ENCODE data around the gene CELA3A. TPM values are rescaled to one million over a fixed set of nuclear protein-coding genes. Genes with fewer than 3 reads are reported as not detected.

Gene CELA3A
- total and polyA plus RNA-seq, 2 of the 13 experiments (the other 11 are each of a cell fraction or from before 2014, with no cell fraction given) = 0.09 TPM; not detected in 1

DNA sequence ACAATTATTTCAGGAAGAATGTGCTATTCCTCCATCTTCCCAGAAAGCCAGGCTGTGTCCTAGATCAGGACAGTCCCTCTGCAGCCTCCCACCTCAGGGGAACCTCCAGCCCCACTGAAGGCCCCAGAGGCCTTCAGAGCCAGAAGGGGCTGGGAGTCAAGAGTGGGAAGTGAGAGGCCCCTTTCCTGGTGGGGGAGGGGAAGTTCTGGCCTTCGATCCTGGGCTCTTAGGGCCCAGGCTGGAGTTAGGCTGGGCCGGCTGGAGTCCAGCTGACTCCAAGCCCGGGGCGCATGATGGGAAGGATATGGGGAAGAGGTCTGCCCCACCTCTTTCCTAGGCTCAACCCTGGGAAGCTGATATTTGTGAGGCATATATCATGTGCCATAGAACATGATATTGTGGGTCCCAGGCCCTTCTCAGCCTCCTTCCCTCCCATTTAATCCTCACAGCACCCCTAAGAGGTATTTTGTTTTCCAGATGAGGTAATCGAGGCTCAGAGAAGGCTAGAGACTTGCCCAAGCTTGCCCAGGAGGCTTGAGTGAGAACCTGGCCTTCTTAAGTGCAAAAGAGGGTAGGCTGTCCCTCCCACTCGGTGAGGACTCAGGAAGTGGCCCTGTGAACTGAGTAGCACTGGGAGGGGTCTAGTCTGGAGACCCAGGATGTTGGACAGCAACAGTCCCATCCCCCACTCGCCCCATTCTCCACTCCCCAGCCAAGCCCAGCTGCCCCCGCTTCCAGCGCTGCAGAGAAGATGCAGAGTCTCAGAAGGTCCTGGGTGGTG lies 45.8 kb upstream of the CELA3A start (continued):
- TF ChIP-seq, protein P1, sequence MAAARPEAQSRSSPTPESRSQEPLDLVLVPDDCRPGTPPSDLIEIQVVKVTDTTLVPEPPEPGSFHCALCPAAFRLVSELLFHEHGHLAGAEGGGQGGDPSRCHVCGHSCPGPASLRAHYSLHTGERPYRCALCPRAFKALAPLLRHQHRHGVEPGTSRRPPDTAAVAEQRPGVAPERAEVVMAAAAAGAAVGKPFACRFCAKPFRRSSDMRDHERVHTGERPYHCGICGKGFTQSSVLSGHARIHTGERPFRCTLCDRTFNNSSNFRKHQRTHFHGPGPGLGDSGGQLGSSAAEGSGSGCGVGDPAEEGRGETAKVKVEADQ (CRISPR knock-in tag; IDR thresholded peaks at IDR 0.05; ENCODE audit: borderline replicate concordance) = no peak
- TF ChIP-seq, protein P2, sequence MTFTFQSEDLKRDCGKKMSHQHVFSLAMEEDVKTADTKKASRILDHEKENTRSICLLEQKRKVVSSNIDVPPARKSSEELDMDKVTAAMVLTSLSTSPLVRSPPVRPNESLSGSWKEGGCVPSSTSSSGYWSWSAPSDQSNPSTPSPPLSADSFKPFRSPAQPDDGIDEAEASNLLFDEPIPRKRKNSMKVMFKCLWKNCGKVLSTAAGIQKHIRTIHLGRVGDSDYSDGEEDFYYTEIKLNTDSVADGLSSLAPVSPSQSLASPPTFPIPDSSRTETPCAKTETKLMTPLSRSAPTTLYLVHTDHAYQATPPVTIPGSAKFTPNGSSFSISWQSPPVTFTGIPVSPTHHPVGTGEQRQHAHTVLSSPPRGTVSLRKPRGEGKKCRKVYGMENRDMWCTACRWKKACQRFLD (CRISPR knock-in tag; IDR thresholded peaks at IDR 0.05; ENCODE audit: borderline replicate concordance) = no peak
- TF ChIP-seq U2AF1 (optimal IDR thresholded peaks at IDR 0.05; ENCODE audit: low read depth, low read length) = no peak
- TF ChIP-seq, protein P3, sequence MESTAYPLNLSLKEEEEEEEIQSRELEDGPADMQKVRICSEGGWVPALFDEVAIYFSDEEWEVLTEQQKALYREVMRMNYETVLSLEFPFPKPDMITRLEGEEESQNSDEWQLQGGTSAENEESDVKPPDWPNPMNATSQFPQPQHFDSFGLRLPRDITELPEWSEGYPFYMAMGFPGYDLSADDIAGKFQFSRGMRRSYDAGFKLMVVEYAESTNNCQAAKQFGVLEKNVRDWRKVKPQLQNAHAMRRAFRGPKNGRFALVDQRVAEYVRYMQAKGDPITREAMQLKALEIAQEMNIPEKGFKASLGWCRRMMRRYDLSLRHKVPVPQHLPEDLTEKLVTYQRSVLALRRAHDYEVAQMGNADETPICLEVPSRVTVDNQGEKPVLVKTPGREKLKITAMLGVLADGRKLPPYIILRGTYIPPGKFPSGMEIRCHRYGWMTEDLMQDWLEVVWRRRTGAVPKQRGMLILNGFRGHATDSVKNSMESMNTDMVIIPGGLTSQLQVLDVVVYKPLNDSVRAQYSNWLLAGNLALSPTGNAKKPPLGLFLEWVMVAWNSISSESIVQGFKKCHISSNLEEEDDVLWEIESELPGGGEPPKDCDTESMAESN (CRISPR knock-in tag; conservative IDR thresholded peaks at IDR 0.05) = no peak
- no peak for TF ChIP-seq POGZ (CRISPR knock-in tag; IDR thresholded peaks at IDR 0.05)
- TF ChIP-seq PITX1 (CRISPR knock-in tag; IDR thresholded peaks at IDR 0.05) = no peak
- TF ChIP-seq ZFY (CRISPR knock-in tag; IDR thresholded peaks at IDR 0.05) = peak; percentile 40; the same call in 1 of the 2 replicates
- no peak for TF ChIP-seq LCORL (IDR thresholded peaks at IDR 0.05)
- TF ChIP-seq LCORL (CRISPR knock-in tag; IDR thresholded peaks at IDR 0.05) = 0 out of 2 replicates have a peak, but pooled peaks have one; percentile 32
- no peak for TF ChIP-seq KDM2A (CRISPR knock-in tag; IDR thresholded peaks at IDR 0.05; ENCODE audit: borderline replicate concordance, low read depth)
- TF ChIP-seq ZNF101 (CRISPR knock-in tag; IDR thresholded peaks at IDR 0.05; ENCODE audit: borderline replicate concordance, low read depth) = no peak
- TF ChIP-seq, protein P4, sequence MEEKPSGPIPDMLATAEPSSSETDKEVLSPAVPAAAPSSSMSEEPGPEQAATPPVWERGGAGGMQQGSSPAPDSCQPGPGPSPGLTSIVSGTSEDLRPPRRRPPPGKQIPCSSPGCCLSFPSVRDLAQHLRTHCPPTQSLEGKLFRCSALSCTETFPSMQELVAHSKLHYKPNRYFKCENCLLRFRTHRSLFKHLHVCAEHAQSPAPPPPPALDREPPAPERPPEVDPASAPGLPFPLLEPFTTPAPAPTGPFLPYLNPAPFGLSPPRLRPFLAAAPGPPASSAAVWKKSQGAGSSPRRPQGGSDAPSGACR (CRISPR knock-in tag; IDR thresholded peaks at IDR 0.05) = no peak
- TF ChIP-seq ZFX (CRISPR knock-in tag; IDR thresholded peaks at IDR 0.05; ENCODE audit: low read depth) = peak; percentile 69
- TF ChIP-seq ZNF451 (CRISPR knock-in tag; IDR thresholded peaks at IDR 0.05) = no peak
- TF ChIP-seq, protein P5, sequence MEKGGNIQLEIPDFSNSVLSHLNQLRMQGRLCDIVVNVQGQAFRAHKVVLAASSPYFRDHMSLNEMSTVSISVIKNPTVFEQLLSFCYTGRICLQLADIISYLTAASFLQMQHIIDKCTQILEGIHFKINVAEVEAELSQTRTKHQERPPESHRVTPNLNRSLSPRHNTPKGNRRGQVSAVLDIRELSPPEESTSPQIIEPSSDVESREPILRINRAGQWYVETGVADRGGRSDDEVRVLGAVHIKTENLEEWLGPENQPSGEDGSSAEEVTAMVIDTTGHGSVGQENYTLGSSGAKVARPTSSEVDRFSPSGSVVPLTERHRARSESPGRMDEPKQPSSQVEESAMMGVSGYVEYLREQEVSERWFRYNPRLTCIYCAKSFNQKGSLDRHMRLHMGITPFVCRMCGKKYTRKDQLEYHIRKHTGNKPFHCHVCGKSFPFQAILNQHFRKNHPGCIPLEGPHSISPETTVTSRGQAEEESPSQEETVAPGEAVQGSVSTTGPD (CRISPR knock-in tag; IDR thresholded peaks at IDR 0.05) = no peak
- TF ChIP-seq MYNN (CRISPR knock-in tag; IDR thresholded peaks at IDR 0.05; ENCODE audit: low read depth) = no peak
- TF ChIP-seq, protein P6, sequence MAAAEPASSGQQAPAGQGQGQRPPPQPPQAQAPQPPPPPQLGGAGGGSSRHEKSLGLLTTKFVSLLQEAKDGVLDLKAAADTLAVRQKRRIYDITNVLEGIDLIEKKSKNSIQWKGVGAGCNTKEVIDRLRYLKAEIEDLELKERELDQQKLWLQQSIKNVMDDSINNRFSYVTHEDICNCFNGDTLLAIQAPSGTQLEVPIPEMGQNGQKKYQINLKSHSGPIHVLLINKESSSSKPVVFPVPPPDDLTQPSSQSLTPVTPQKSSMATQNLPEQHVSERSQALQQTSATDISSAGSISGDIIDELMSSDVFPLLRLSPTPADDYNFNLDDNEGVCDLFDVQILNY (CRISPR knock-in tag; conservative IDR thresholded peaks at IDR 0.05) = no peak
- TF ChIP-seq RNF2 (conservative IDR thresholded peaks at IDR 0.05; ENCODE audit: low read depth) = no peak
- TF ChIP-seq, protein P7, sequence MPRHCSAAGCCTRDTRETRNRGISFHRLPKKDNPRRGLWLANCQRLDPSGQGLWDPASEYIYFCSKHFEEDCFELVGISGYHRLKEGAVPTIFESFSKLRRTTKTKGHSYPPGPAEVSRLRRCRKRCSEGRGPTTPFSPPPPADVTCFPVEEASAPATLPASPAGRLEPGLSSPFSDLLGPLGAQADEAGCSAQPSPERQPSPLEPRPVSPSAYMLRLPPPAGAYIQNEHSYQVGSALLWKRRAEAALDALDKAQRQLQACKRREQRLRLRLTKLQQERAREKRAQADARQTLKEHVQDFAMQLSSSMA (CRISPR knock-in tag; IDR thresholded peaks at IDR 0.05) = no peak
- no peak for TF ChIP-seq IRF2 (CRISPR knock-in tag; IDR thresholded peaks at IDR 0.05)
- TF ChIP-seq TARDBP (CRISPR knock-in tag; IDR thresholded peaks at IDR 0.05) = no peak
